Measurements from ENCODE around the gene MRPL53. TPM values are rescaled to one million over a fixed set of nuclear protein-coding genes. Genes with fewer than 3 reads are reported as not detected.

Gene MRPL53
- total and polyA plus RNA-seq, 2 of the 13 experiments (the other 11 are each of a cell fraction or from before 2014, with no cell fraction given) = 34.3 to 51.9 TPM

GRCh38 chr2:74497777-74498499 is 25.5 kb upstream of the MRPL53 start (continued):
- TF ChIP-seq THRA (CRISPR knock-in tag; IDR thresholded peaks at IDR 0.05; ENCODE audit: borderline replicate concordance) = no peak; the same call in 1 of the 2 replicates
- TF ChIP-seq, protein P1, sequence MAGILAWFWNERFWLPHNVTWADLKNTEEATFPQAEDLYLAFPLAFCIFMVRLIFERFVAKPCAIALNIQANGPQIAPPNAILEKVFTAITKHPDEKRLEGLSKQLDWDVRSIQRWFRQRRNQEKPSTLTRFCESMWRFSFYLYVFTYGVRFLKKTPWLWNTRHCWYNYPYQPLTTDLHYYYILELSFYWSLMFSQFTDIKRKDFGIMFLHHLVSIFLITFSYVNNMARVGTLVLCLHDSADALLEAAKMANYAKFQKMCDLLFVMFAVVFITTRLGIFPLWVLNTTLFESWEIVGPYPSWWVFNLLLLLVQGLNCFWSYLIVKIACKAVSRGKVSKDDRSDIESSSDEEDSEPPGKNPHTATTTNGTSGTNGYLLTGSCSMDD (CRISPR knock-in tag; IDR thresholded peaks at IDR 0.05) = no peak
- TF ChIP-seq PRDM4 (CRISPR knock-in tag; IDR thresholded peaks at IDR 0.05; ENCODE audit: borderline replicate concordance) = no peak
- TF ChIP-seq ZNF816 (CRISPR knock-in tag; IDR thresholded peaks at IDR 0.05; ENCODE audit: borderline replicate concordance) = peak; percentile 20; the same call in 1 of the 2 replicates
- TF ChIP-seq CAMTA2 (CRISPR knock-in tag; IDR thresholded peaks at IDR 0.05; ENCODE audit: borderline replicate concordance) = no peak
- no peak for TF ChIP-seq ZNF564 (CRISPR knock-in tag; IDR thresholded peaks at IDR 0.05)
- TF ChIP-seq ZBTB40 (IDR thresholded peaks at IDR 0.05) = no peak
- peak; percentile 30; the same call in 1 of the 2 replicates for TF ChIP-seq ZBTB40 (CRISPR knock-in tag; IDR thresholded peaks at IDR 0.05)
- no peak for TF ChIP-seq NFE2L2 (IDR thresholded peaks at IDR 0.05; ENCODE audit: low read length)
- no peak; the same call in 1 of the 2 replicates for TF ChIP-seq PAX8 (CRISPR knock-in tag; IDR thresholded peaks at IDR 0.05; ENCODE audit: borderline replicate concordance)
- no peak for TF ChIP-seq JUND (CRISPR knock-in tag; IDR thresholded peaks at IDR 0.05)
- TF ChIP-seq ZNF782 (CRISPR knock-in tag; IDR thresholded peaks at IDR 0.05; ENCODE audit: borderline replicate concordance) = no peak; the same call in 1 of the 2 replicates
- TF ChIP-seq MAX (IDR thresholded peaks at IDR 0.05) = no peak
- TF ChIP-seq SNAPC2 (CRISPR knock-in tag; IDR thresholded peaks at IDR 0.05) = peak; percentile 74; the same call in 1 of the 2 replicates

Measured in HepG2 (cell line).